NCI-H2196 (cell line): ENCODE results near the gene STXBP1.

Experiments used
- DNase-seq: peaks from one replicate; lab custom pipeline; 2025; ENCODE audit not compliant: unreplicated experiment; lab: John Stamatoyannopoulos, UW

Gene STXBP1

GRCh38 chr9:127611899-127612790 is at the start of gene STXBP1:
Gene STXBP1, plus strand, starts transcription at chr9:127612277. Its CDS starts 127 bp downstream, at chr9:127612404.
- peak; percentile 91 for DNase-seq

DNA sequence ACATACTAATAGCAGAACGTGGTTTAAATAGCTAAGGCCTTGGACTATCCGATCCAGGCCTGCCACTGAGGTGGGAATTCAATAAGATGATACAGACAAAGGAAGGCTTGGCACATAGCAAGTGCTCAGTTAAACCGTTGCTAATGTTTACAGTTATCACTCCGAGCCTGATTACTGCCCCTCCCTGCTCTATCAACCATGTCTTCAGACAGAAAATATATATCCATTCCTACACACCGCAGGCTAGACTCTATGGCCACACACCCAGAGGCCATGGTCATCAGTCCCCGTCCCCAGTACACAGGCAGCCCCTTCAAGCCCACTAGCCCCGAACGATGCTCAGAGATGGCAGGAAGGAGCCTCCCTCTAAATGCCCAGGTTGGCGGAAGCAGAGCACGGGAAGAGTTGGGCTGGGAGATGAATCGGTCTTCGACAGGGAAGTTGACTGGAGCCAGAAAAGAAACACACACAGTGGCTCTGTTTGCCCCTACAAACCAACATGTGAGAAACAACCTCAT is 49.7 kb upstream of the STXBP1 start:
- DNase-seq = no peak

DNA sequence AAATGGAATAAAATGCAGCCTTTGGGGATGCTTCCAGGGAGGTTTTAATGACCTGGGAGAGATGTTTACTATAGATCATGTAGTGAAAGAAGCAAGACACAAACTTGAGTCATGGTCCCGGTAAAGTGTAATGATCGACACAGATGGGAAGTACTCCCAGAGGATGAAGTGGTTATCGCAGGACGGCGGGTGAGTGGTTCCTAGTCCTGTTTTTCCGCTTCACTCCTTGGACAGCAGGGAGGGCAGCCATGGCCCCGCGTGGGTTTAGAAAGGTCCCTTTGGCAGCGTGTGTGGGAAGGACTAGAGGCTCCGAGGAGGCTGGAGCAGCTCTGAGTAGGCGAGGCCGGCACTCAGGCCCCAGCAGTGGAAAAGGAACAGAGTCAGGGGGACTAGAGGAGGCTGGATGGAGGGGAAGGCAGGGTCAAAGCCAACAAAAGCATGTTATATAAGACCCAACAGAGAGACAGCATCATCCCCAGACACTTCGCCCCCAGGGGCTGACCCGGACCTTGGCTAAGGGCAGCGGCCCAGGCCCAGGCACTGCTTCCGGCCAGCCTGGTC is 49.2 kb upstream of the STXBP1 start:
- DNase-seq = no peak

- no peak for DNase-seq
Measured at GRCh38 chr9:127563579-127563978, 48.5 kb upstream of the STXBP1 start.

GRCh38 chr9:127565231-127565630 is 46.8 kb upstream of the STXBP1 start:
- DNase-seq = no peak

GRCh38 chr9:127566351-127567001 is 45.6 kb upstream of the STXBP1 start:
- no peak for DNase-seq

DNA sequence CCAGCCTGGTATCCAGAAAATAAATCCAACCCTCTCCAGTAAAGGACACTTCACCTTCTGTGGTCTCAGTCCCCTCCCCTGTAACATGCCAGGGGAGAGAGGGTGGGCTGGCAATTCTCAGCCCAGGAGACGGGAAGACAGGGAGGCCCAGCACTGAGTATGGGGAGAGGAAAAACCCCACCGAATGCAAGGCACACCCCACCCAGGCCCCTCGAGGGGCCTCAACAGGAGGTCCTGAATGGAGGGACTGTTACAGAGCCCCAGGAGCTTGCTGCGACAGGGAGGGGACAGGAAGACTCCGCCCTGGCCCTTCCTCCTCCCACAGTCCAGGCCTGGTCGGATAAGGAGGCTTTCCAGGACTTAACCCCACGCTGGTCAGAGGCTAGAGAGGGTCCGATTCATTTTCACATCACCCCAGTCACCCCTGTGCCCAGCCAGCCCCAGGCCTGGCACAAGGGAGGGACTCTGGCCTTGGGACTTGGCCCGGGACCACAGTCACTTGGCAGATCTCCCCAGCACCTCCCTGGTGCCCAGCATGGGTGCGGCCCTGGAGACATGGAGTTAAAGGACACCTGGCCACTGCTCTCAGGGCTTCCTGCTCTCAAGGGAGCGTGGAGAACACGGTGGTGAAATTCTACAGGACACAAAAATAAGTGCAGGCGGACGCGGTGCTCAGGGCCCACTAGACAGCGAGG is 44.9 kb upstream of the STXBP1 start:
- peak; percentile 50 for DNase-seq

DNA sequence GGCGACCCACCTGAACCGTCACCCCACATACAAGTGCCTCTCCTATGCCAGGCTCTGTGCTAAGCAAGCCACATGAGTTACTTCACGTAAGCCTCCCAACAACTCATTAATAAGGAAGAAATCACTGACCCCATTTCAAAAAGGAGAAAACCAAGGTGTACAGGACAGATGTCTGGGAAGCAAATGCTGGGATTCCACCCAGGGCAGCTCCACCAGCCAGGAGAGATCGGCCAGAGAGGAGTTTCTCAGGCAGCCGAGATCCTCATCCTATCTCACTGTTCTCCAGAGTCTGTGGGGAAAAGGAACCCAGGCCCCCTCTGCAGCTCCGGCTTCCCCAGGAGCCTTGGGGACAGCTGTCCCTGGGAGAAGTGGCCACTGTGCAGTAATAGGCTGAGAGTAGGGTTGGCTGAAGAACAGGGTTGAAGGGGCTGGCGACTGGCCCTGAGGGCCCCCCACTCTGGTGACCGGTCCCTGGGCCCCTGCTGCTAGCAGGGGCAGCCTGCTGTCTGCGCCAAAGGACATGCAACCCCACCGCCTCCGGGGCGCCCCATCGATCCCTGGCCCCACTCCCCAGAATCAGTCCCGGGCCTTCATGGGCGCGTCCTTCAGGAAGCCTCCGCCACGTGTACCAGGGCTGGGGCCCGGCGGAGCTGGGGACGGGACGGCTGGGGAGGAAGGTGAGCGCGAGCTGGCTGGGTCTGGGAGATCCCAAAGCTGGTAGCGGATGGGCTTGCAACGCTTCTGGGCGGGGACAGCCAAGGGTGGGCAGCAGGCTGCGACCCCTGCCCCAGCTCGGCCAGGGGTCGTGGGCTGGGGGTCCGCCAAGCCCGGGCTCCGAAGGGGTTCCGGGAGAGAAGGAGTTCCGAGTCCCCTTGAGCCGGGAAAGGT is 44.1 kb upstream of the STXBP1 start:
- no peak for DNase-seq

DNA sequence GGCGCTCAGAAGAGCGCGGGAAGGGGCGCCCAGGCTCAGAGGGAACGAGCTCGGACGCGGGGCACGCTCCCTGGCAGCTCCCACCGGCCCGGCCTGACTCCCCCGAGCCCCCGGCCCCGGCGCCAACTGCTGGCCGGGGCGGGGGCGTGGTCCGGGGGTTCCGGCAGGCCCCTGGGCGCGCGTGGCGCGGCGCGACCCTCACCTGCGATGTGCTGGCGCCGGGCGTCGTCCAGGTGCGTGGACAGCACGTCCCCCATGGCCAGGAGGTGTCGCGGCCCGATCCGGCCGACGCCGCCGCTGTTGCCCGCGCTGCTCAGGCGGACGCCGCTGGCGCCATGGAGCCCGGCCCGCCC is 43.5 kb upstream of the STXBP1 start:
- peak; percentile 59 for DNase-seq

DNA sequence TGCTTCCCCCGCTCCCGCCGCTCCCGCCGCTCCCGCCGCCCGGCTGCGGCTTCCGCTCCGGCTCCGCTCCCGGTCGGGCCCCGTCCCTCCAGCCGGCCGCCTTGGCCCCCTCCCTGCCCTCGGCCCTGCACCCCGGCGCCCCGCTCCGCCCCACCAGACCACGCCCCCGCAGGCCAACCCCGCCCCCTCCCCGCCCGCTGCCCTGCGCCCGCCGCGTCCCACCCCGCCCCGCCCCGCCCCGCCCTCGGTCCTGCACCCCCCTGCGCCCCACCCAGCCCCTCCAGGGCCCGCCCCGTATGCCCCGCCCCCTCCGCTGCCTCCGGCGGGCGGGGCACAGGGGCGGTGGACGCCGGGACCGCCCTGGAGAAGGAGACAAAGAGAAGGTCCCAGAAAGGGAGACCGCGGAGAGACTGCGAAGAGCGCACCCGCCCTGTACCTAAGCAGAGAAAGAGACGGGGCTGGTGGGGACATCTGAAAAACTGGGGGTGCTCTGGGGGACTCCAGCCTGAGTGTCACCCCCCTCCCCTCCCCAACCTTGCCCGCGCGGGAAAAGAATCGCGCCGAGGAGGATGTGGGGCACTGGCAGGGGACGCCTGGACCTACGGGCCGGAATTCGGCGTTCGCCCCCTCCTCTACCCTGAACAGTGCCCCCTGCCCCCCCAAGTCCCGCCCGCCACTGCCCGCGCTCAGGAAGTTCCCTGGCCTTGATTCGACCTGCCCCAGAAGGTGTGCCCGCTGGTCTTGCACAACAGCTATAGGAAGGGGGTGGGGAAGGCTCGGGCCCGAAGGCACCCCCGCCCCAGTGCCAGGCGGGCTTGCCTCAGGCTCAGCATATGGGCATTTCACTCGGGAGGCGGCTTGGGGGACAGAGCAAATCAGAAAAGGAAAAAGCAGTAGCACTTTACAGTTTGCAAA is 42.8 kb upstream of the STXBP1 start:
- DNase-seq = peak; percentile 85

DNA sequence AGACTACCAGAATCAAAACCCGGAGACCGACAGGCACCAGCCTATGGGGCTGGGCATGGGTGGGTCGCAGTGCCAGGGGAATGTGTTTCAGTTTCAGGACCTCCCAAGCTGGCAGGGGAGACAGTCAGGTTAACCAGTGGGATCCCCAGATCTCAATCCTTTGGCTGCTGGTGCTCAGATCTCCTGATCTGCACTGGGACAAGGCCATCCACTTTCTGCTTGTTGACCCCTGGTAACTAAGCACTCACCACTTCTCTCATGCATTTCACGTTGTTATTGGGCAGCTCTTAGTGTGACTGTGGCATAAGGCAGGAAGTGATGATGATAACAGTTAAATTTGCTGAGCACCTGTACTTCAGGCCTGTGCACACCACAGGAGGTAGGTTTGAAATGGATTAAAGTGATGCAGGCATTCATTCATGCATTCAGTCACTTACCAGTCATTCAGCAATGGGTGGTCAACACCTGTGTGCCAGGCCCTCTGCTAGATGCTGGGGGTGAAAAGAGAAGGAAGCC is 42.1 kb upstream of the STXBP1 start:
- peak; percentile 81 for DNase-seq

GRCh38 chr9:127570533-127571111 is 41.5 kb upstream of the STXBP1 start:
- peak; percentile 37 for DNase-seq

- DNase-seq = no peak
Measured at GRCh38 chr9:127571971-127572370, 40.1 kb upstream of the STXBP1 start.

DNA sequence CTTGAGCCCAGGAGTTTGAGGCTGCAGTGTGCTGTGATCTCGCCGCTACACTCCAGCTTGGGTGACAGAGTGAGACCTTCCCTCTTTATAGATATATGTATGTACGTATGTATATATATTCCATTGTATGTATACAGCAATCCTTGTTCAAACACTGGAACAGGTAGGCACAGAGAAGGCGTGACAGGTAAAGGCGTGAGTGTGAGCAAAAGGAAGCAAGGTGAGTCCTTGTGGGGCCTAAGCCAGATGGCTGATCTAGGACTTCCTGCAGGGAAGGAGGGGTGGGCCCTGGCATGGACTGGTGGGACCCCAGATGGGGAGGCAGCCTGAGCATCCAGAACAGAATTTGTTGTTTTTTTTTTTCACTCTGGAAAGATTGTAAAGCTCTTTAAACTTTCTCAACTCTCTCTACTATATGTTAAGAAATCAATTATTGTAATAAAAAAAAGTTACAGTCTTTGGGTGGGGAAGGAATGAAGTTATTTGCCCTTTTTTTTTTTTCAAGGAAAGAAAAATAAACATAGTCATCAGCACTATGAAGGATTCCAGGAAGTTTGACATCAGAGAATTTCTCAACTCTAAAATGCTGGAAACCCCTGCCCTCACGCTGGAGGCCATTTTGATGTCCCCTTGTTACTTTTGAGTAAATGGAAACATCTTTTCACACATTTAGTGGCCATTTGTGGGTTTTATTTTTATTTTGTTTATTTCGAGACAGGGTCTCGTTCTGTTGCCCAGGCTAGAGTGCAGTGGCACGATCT is 38.9 kb upstream of the STXBP1 start:
- DNase-seq = no peak

- DNase-seq = peak; percentile 94
Measured at GRCh38 chr9:127574072-127574993, 37.7 kb upstream of the STXBP1 start.

DNA sequence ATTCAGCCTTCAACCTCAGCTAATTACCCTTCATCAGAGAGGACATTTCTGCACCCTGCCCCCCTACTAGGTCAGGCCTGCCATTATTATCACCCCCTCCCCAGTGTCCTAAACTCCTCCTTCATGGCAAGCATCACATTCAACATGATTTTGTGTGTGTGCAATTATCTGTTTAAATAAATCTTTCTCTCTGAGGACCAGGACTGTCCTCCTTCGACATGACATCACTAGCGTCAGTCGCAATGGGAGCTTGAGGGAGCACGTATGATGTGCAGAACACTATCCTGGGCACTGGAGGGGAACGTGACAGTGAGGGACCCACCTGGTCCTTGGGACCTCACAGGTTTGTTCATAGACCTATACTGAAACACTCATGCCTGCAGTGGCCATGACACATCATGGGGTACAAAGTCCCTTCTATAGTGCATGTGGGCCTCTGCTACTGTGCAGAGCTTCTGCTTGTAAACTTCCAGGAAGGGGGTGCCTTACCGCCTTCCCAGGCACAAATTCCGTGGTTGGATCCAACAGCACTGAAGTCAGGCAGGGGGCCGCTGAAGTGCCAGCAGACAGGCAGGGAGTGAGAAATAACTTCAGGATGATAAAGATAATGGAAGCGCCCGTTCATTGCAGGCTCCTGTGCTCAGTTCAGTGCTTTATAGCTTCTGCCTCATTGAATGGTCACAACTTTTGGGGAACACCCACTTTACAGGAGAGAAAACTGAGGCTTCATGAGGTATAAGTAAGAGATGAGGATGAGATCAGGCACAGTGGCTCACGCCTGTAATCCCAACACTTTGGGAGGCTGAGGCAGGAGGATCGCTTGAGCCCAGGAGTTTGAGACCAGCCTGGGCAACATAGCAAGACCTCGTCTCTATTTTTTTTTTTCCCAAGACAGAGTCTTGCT is 36.0 kb upstream of the STXBP1 start:
- DNase-seq = no peak
